H1 (cell line): ENCODE data around the gene CIB4. TPM values are rescaled to one million over a fixed set of nuclear protein-coding genes. Genes with fewer than 3 reads are reported as not detected.

ENCODE experiments used
- CTCF ChIA-PET: fragments of 300-600 bp; sonication (Branson Sonifier 250); formaldehyde crosslinking; loops from one replicate; lab custom pipeline; 2021; ENCODE audit not compliant: partially characterized antibody; lab: Charles Lee
- POLR2A ChIA-PET: fragments of 300-600 bp; sonication (Branson Sonifier 250); formaldehyde crosslinking; loops from one replicate; lab custom pipeline; 2021; ENCODE audit warnings: inconsistent platforms; ENCODE audit not compliant: partially characterized antibody; lab: Charles Lee
- DNase-seq, 2 experiments: peaks; one replicate each; pipeline versions ENCODE4 v3.0.0 to v3.0.0-alpha.2; 2010 to 2022; ENCODE audit warnings: low spot score in 2 of 2, low read depth in 1 of 2, mixed read lengths in 1 of 2
- FAIRE-seq: peaks from 2 replicates; lab custom pipeline; 2011; peaks lifted over from hg19 to GRCh38; lab: Jason Lieb, UNC
- H2AFZ ChIP-seq: 2 replicates; pipeline ENCODE4 v1.8.1; 2012; ENCODE audit warnings: low read length, inconsistent platforms
- H2AK5ac ChIP-seq: 2 replicates; pipeline ENCODE4 v1.6.1; 2013; ENCODE audit warnings: low read depth, low read length
- H2BK120ac ChIP-seq: replicated peaks from 2 replicates; pipeline ENCODE3; 2013; ENCODE audit warnings: low read depth, low read length, inconsistent platforms
- H2BK12ac ChIP-seq: 2 replicates; pipeline ENCODE4 v1.6.1; 2013; ENCODE audit warnings: low read depth, low read length
- H2BK15ac ChIP-seq: 2 replicates; pipeline ENCODE4 v1.6.1; 2013; ENCODE audit warnings: low read length
- H2BK20ac ChIP-seq: 2 replicates; pipeline ENCODE4 v1.6.1; 2013; ENCODE audit warnings: low read length
- H2BK5ac ChIP-seq: 2 replicates; pipeline ENCODE4 v1.6.1; 2013; ENCODE audit warnings: low read depth, low read length
- H3K14ac ChIP-seq: 2 replicates; pipeline ENCODE4 v1.6.1; 2013; ENCODE audit warnings: inconsistent platforms; ENCODE audit not compliant: insufficient read length
- H3K18ac ChIP-seq: 2 replicates; pipeline ENCODE4 v1.6.1; 2013; ENCODE audit warnings: low read length; ENCODE audit errors: extremely low read depth
- H3K23ac ChIP-seq: 2 replicates; pipeline ENCODE4 v1.6.1; 2013; ENCODE audit warnings: inconsistent platforms; ENCODE audit not compliant: insufficient read length
- H3K23me2 ChIP-seq: 2 replicates; pipeline ENCODE4 v1.6.1; 2013; ENCODE audit warnings: low read depth, low read length
- H3K27ac ChIP-seq: 2 replicates; pipeline ENCODE4 v1.6.1; 2011; ENCODE audit warnings: low read depth, low read length, inconsistent platforms
- H3K27me3 ChIP-seq, 4 experiments: replicated peaks in 1 of 4; 1 replicate in 1 of 4; 2 replicates in 3 of 4; pipeline versions ENCODE4 v1.6.1 to v1.8.1; 2011 to 2013; ENCODE audit warnings: low read length in 3 of 4, mild to moderate bottlenecking in 3 of 4, inconsistent platforms in 2 of 4, mixed read lengths in 2 of 4, moderate library complexity in 1 of 4; ENCODE audit not compliant: control insufficient read depth in 3 of 4, insufficient read depth in 3 of 4; ENCODE audit errors: extremely low read depth in 1 of 4
- H3K36me3 ChIP-seq, 4 experiments: 2 replicates each; pipeline versions ENCODE4 v1.6.1 to v1.8.1; 2011 to 2013; ENCODE audit warnings: mild to moderate bottlenecking in 4 of 4, low read length in 3 of 4, moderate library complexity in 2 of 4, control low read depth in 1 of 4, inconsistent platforms in 1 of 4; ENCODE audit not compliant: insufficient read depth in 4 of 4, control insufficient read depth in 2 of 4
- H3K4ac ChIP-seq: replicated peaks from 2 replicates; pipeline ENCODE3; 2013; ENCODE audit warnings: low read length, low read depth, mixed read lengths, inconsistent platforms; ENCODE audit not compliant: insufficient read length
- H3K4me1 ChIP-seq, 4 experiments: replicated peaks in 1 of 4; 1 replicate in 1 of 4; 2 replicates in 3 of 4; pipeline versions ENCODE4 v1.6.1 to v1.8.1; 2011 to 2013; ENCODE audit warnings: low read length in 3 of 4, inconsistent platforms in 2 of 4, mixed read lengths in 1 of 4; ENCODE audit not compliant: insufficient read depth in 4 of 4, control insufficient read depth in 3 of 4
- H3K4me2 ChIP-seq, 2 experiments: 2 replicates each; pipeline versions ENCODE4 v1.6.1 to v1.8.1; 2011 to 2013; ENCODE audit warnings: low read depth in 2 of 2, low read length in 2 of 2, control low read depth in 1 of 2, inconsistent platforms in 1 of 2, mild to moderate bottlenecking in 1 of 2; ENCODE audit not compliant: insufficient read depth in 1 of 2
- H3K4me3 ChIP-seq, 4 experiments: fragments of 200-600, 300-600 bp in 1 of 4; sonication (generic), shearing (Covaris generic), sonication (Bioruptor Twin) in 1 of 4; 2 replicates each; pipeline versions ENCODE4 v1.5.1 to v1.8.1; 2011 to 2016; ENCODE audit warnings: low read length in 4 of 4, low read depth in 3 of 4, control low read depth in 2 of 4, inconsistent platforms in 2 of 4, mild to moderate bottlenecking in 2 of 4, mixed read lengths in 1 of 4, moderate library complexity in 1 of 4; ENCODE audit not compliant: insufficient read depth in 2 of 4; ENCODE audit errors: extremely low read depth in 1 of 4
- H3K56ac ChIP-seq: replicated peaks from 2 replicates; pipeline ENCODE3; 2013; ENCODE audit warnings: low read depth, mild to moderate bottlenecking, mixed read lengths, low read length, inconsistent platforms; ENCODE audit not compliant: insufficient read length
- H3K79me1 ChIP-seq: 2 replicates; pipeline ENCODE4 v1.6.1; 2013; ENCODE audit warnings: low read depth, low read length, control low read depth
- H3K79me2 ChIP-seq, 2 experiments: 2 replicates each; pipeline versions ENCODE4 v1.6.1 to v1.8.1; 2012 to 2013; ENCODE audit warnings: low read length in 2 of 2, mild to moderate bottlenecking in 2 of 2, inconsistent platforms in 1 of 2; ENCODE audit not compliant: insufficient read depth in 2 of 2, control insufficient read depth in 1 of 2
- H3K9ac ChIP-seq, 4 experiments: replicated peaks in 1 of 4; 1 replicate in 1 of 4; 2 replicates in 3 of 4; pipeline versions ENCODE4 v1.6.1 to v1.8.1; 2011 to 2013; ENCODE audit warnings: low read depth in 3 of 4, low read length in 3 of 4, control low read depth in 2 of 4, mild to moderate bottlenecking in 2 of 4, moderate library complexity in 2 of 4, inconsistent platforms in 1 of 4; ENCODE audit errors: extremely low read depth in 1 of 4
- H3K9me3 ChIP-seq, 2 experiments: 2 replicates each; pipeline versions ENCODE4 v1.6.1 to v1.8.1; 2012 to 2013; ENCODE audit warnings: mild to moderate bottlenecking in 2 of 2, moderate library complexity in 2 of 2, control low read depth in 1 of 2, inconsistent platforms in 1 of 2, low read depth in 1 of 2, low read length in 1 of 2, mixed read lengths in 1 of 2; ENCODE audit not compliant: insufficient read depth in 2 of 2
- H4K20me1 ChIP-seq, 2 experiments: replicated peaks in 1 of 2; 2 replicates each; pipeline versions ENCODE3 to v1.8.1; 2011 to 2013; ENCODE audit warnings: inconsistent platforms in 2 of 2, low read length in 2 of 2, mild to moderate bottlenecking in 1 of 2; ENCODE audit not compliant: insufficient read depth in 2 of 2, control insufficient read depth in 1 of 2
- H4K5ac ChIP-seq: 2 replicates; pipeline ENCODE4 v1.6.1; 2013; ENCODE audit warnings: low read length, low read depth, mixed read lengths, inconsistent platforms; ENCODE audit not compliant: insufficient read length
- H4K8ac ChIP-seq: 2 replicates; pipeline ENCODE4 v1.8.0; 2013; ENCODE audit warnings: mild to moderate bottlenecking, moderate library complexity, low read length, inconsistent platforms; ENCODE audit not compliant: insufficient read depth; ENCODE audit errors: extremely low read depth
- H4K91ac ChIP-seq: replicated peaks from 2 replicates; pipeline ENCODE3; 2013; ENCODE audit warnings: low read length, mixed read lengths, inconsistent platforms; ENCODE audit not compliant: insufficient read length
- BRCA1 ChIP-seq: IDR thresholded peaks from 2 replicates; pipeline ENCODE4 v1.6.1; 2012; ENCODE audit warnings: low read depth, low read length, improper control_type of control experiment
- HDAC2 ChIP-seq, 2 experiments: fragments of 300-600 bp in 1 of 2; sonication (generic) in 1 of 2; IDR thresholded peaks; 2 replicates each; pipeline ENCODE4 v1.6.1; 2011 to 2012; ENCODE audit warnings: low read depth in 2 of 2, low read length in 2 of 2, mild to moderate bottlenecking in 2 of 2, moderate library complexity in 2 of 2, borderline replicate concordance in 1 of 2, inconsistent platforms in 1 of 2
- HDAC6 ChIP-seq: IDR thresholded peaks from one replicate; pipeline ENCODE4 v1.7.1; 2012; ENCODE audit warnings: low read depth, mild to moderate bottlenecking, inconsistent platforms, low read length, moderate library complexity
- RXRA ChIP-seq: IDR thresholded peaks from 2 replicates; pipeline ENCODE4 v1.6.1; 2011; ENCODE audit warnings: low read depth, mild to moderate bottlenecking, low read length, moderate library complexity; ENCODE audit not compliant: insufficient read depth
- SIN3A ChIP-seq, 2 experiments: IDR thresholded peaks in 1 of 2; conservative IDR thresholded peaks in 1 of 2; 2 replicates each; pipeline ENCODE4 v1.6.1; 2011 to 2012; ENCODE audit warnings: low read length in 2 of 2, improper control_type of control experiment in 1 of 2, low read depth in 1 of 2, mild to moderate bottlenecking in 1 of 2
- TEAD4 ChIP-seq: IDR thresholded peaks from 2 replicates; pipeline ENCODE4 v1.6.1; 2012; ENCODE audit warnings: low read depth, low read length, inconsistent platforms, mixed read lengths
- WGBS, 2 experiments: shearing (Covaris generic) in 1 of 2; methylation state at CpG; one replicate each; pipeline versions ENCODE4 v1.1.6 to v1.1.7; 2013 to 2015; ENCODE audit warnings: low lambda C conversion rate in 2 of 2, mixed read lengths in 2 of 2, inconsistent platforms in 1 of 2, low coverage in 1 of 2, missing lambda C conversion rate in 1 of 2; ENCODE audit not compliant: insufficient replicate concordance in 2 of 2, insufficient coverage in 1 of 2, insufficient read length in 1 of 2; ENCODE audit errors: extremely low coverage in 1 of 2, missing lambda C conversion rate in 1 of 2; 5-methylcytosine and 5-hydroxymethylcytosine counted together
- polyA plus RNA-seq, 7 experiments: library from polyadenylated mRNA; depleted of rRNA in 3 of 7; stranded (reverse) in 5 of 7; unstranded in 2 of 7; fragments of >200 nt in 5 of 7; fragments of 200-250 nt in 2 of 7; gene quantifications; 1 replicate in 5 of 7; 2 replicates in 1 of 7; 4 replicates in 1 of 7; pipeline versions ENCODE4 v1.2.1 to v1.2.3, GENCODE V29; 2011 to 2013; ENCODE audit warnings: missing spikeins in 2 of 7, mixed read lengths in 2 of 7
- total RNA-seq: library from RNA; stranded (reverse); fragmentation: NEBNext Ultra II Directional; extraction: Animal tissue kit (Norgen Biotek cat#: 25700); gene quantifications from 2 replicates; pipeline ENCODE4 v1.2.1, GENCODE V29; 2021
- TF ChIP-seq, protein P1 (sequence below): IDR thresholded peaks from 2 replicates; pipeline ENCODE4 v1.6.1; 2012; ENCODE audit warnings: inconsistent platforms

The CIB4 gene
- total and polyA plus RNA-seq, 2 of the 8 experiments (the other 6 are each of a cell fraction or from before 2014, with no cell fraction given): not detected

DNA sequence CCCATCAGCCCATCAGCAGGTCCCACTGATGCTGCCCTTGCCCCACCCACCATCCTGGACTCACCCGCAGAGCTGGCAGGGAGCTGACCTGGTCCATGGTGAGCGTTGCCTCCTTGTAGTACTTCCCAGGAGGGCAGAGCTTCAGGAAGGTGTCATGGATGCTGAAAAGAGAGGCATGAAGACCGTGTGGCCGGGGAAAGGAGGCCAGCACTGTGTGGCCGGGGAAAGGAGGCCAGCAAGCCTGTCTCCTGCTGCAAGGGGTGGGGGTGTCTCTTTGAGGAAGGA lies 11.9 kb downstream of the CIB4 start:
- no peak overlapping the region for H4K5ac ChIP-seq
- WGBS, 2 experiments: 86% methylated on average over 5 of the region's 5 CpGs; no CpG with 5 or more reads in 1 of the 2 experiments
- H3K56ac ChIP-seq: no peak overlapping the region

More for the DNA sequence above, 11.9 kb downstream of the CIB4 start:
- Histone ChIP-seq H3K27ac (no peak overlapping the region), H3K36me3 (no peaks in the 10 kb centered on the region), H2BK12ac (no peak overlapping the region), H3K23ac (no peak overlapping the region), H3K4me2 (no peak overlapping the region), H2AK5ac (0 out of 2 replicates have a peak overlapping the region, but pooled peaks have one; percentile 24), H2BK120ac (no peak overlapping the region), H3K79me2 (no peaks in the 10 kb centered on the region), H2BK20ac (no peak overlapping the region), H4K8ac (no peak overlapping the region), H3K4me3 (no peak overlapping the region), H2BK15ac (no peak overlapping the region), H4K91ac (no peak overlapping the region), H4K20me1 (no peaks in the 10 kb centered on the region), H2AFZ (no peak overlapping the region; the same call in 1 of the 2 replicates), H3K27me3 (no peaks in the 10 kb centered on the region; a peak in 1 of 7 replicates), H3K14ac (no peak overlapping the region), H2BK5ac (no peak overlapping the region; the same call in 1 of the 2 replicates), H3K79me1 (no peaks in the 10 kb centered on the region), H3K4me1 (no peaks in the 10 kb centered on the region), H3K18ac (no peak overlapping the region), H3K23me2 (no peaks in the 10 kb centered on the region; the same call in 1 of the 2 replicates), H3K9me3 (no peaks in the 10 kb centered on the region), H3K4ac (no peak overlapping the region), H3K9ac (no peak overlapping the region)
- DNase-seq (no peak), FAIRE-seq (no peak)
- ChIA-PET POLR2A (no interaction called here), CTCF (interaction anchor here (1.3 to 3.5 kb wide), 2 partner anchors 13 to 24 kb away, joined by 5 to 10 read pairs; no protein-coding TSS in a partner anchor)
- TF ChIP-seq HDAC6 (no peak), TEAD4 (no peak), RXRA (no peak), HDAC2 (IDR thresholded peaks at IDR 0.05; ENCODE audit: borderline replicate concordance in 1 of 2, low read depth in 2 of 2, low read length in 2 of 2) (no peak), BRCA1 (no peak), SIN3A (conservative IDR thresholded peaks at IDR 0.05 in 1 of 2, IDR thresholded peaks at IDR 0.05 in 1 of 2; ENCODE audit: low read depth in 1 of 2, low read length in 2 of 2) (no peak)
- TF ChIP-seq, protein P1, sequence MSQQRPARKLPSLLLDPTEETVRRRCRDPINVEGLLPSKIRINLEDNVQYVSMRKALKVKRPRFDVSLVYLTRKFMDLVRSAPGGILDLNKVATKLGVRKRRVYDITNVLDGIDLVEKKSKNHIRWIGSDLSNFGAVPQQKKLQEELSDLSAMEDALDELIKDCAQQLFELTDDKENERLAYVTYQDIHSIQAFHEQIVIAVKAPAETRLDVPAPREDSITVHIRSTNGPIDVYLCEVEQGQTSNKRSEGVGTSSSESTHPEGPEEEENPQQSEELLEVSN: no peak
